T-cell (primary cell): ENCODE measurements around the gene B4GALNT1. TPM values are rescaled to one million over a fixed set of nuclear protein-coding genes. Genes with fewer than 3 reads are reported as not detected.

Source experiments
- ATAC-seq, 4 experiments: fragments of 200-7000 bp in 3 of 4; fragments of 150-1000 bp in 1 of 4; cut with Tn5 transposase; replicated peaks in 1 of 4; 1 replicate in 3 of 4; 2 replicates in 1 of 4; pipeline ENCODE4 v1.10.0; 2021; ENCODE audit warnings: moderate library complexity in 3 of 4, mild to moderate bottlenecking in 2 of 4, moderate number of reproducible peaks in 1 of 4
- CTCF ChIA-PET, 2 donors: fragments of 300-600 bp; sonication (Branson Sonifier 250); formaldehyde crosslinking; loops; one replicate each; lab custom pipeline; 2022; ENCODE audit warnings: antibody characterized with exemption in 2 of 2; lab: Charles Lee
- POLR2A ChIA-PET, 2 donors: fragments of 300-600 bp; sonication (Branson Sonifier 250); formaldehyde crosslinking; loops; one replicate each; lab custom pipeline; 2022; ENCODE audit warnings: antibody characterized with exemption in 2 of 2; lab: Charles Lee
- DNase-seq, 35 experiments: peaks; one replicate each; pipeline versions ENCODE4 v3.0.0 to v3.0.0-alpha.2; 2013 to 2023
- H3K27ac ChIP-seq: one replicate; pipeline ENCODE4 v1.5.1; 2013; ENCODE audit warnings: low read length
- H3K27me3 ChIP-seq, 2 experiments: replicated peaks in 1 of 2; 1 replicate in 1 of 2; 2 replicates in 1 of 2; pipeline versions ENCODE4 v1.6.1 to v1.7.0; 2013; ENCODE audit warnings: low read length in 1 of 2, mixed read lengths in 1 of 2; ENCODE audit not compliant: control insufficient read depth in 2 of 2, insufficient read depth in 2 of 2; ENCODE audit errors: extremely low read depth in 1 of 2
- H3K36me3 ChIP-seq, 2 donors: 1 replicate in 1 of 2; 2 replicates in 1 of 2; pipeline versions ENCODE4 v1.6.1 to v1.7.0; 2013; ENCODE audit warnings: low read length in 1 of 2; ENCODE audit not compliant: control insufficient read depth in 2 of 2, insufficient read depth in 1 of 2; ENCODE audit errors: extremely low read depth in 1 of 2
- H3K4me1 ChIP-seq, 2 experiments: 1 replicate in 1 of 2; 2 replicates in 1 of 2; pipeline versions ENCODE4 v1.6.1 to v1.7.0; 2013; ENCODE audit warnings: low read length in 2 of 2, mixed read lengths in 1 of 2; ENCODE audit not compliant: insufficient read depth in 2 of 2, control insufficient read depth in 1 of 2; ENCODE audit errors: extremely low read depth in 1 of 2
- H3K4me3 ChIP-seq, 2 donors: 1 replicate in 1 of 2; 2 replicates in 1 of 2; pipeline versions ENCODE4 v1.5.1 to v1.7.0; 2013; ENCODE audit warnings: mild to moderate bottlenecking in 2 of 2, low read length in 1 of 2, moderate library complexity in 1 of 2; ENCODE audit not compliant: control insufficient read depth in 1 of 2; ENCODE audit errors: extremely low read depth in 1 of 2
- H3K9me3 ChIP-seq: 2 replicates; pipeline ENCODE4 v1.7.0; 2013
- H3K27ac Mint-ChIP-seq, 2 donors: one replicate each; pipeline ENCODE4 v1.8.0; 2020 to 2021; ENCODE audit warnings: mild to moderate bottlenecking in 2 of 2, mixed read lengths in 2 of 2
- H3K27me3 Mint-ChIP-seq, 2 donors: one replicate each; pipeline ENCODE4 v1.8.0; 2021 to 2022; ENCODE audit warnings: mixed read lengths in 2 of 2
- H3K36me3 Mint-ChIP-seq: one replicate; pipeline ENCODE4 v1.8.0; 2021; ENCODE audit warnings: mixed read lengths
- H3K4me1 Mint-ChIP-seq, 3 donors: one replicate each; pipeline ENCODE4 v1.8.0; 2020 to 2022; ENCODE audit warnings: mixed read lengths in 3 of 3, mild to moderate bottlenecking in 1 of 3
- H3K4me3 Mint-ChIP-seq, 3 donors: one replicate each; pipeline ENCODE4 v1.8.0; 2020 to 2022; ENCODE audit warnings: mild to moderate bottlenecking in 3 of 3, mixed read lengths in 3 of 3, moderate library complexity in 3 of 3
- H3K9me3 Mint-ChIP-seq, 3 donors: one replicate each; pipeline ENCODE4 v1.8.0; 2020 to 2022; ENCODE audit warnings: mixed read lengths in 3 of 3
- WGBS: methylation state at CpG from one replicate; pipeline ENCODE4 v1.1.5; 2013; ENCODE audit warnings: missing lambda C conversion rate; ENCODE audit not compliant: insufficient coverage; 5-methylcytosine and 5-hydroxymethylcytosine counted together
- total RNA-seq, 35 experiments: library from RNA in 6 of 35; stranded (reverse) in 6 of 35; fragments of 120-200 nt in 1 of 35; gene quantifications; one replicate each; pipeline versions ENCODE4 v1.2.1 to v1.2.4 and lab custom pipeline; 2013 to 2026

B4GALNT1 gene
- total RNA-seq, 5 donors from 2014 or later (not counting 1 experiment from before 2014, with no cell fraction given): 0.16 to 0.54 (median 0.26) TPM; not detected in 2

DNA sequence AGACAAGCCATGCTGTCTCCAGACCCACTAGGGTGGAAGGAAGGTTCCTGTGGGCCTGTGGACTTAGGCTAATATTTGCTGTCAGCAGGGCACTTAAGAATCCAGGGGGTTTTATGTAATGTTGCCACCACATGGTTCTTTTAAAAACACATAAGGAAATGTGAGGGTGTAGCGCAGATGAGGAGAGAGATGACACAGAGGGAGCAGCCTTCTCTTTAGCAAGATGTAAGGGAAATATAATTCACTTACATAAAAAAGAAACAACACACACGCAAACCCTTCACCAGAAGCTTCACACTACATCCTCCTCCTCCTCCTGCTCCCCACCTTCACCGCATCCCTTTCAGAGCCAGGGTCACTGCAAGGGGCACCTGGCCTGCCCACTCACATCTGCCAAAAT is 46.9 kb downstream of the B4GALNT1 start:
- ChIA-PET POLR2A (no interaction called here), CTCF (interaction anchor here (0.9 to 1.1 kb wide), 2 partner anchors 26 to 47 kb away, joined by 3 to 6 read pairs; partner anchors contain the start of gene B4GALNT1 (in 1 of the 2))
- Mint-ChIP-seq H3K9me3 (no peaks in the 10 kb centered on the region), H3K36me3 (no peaks in the 10 kb centered on the region), H3K27me3 (peaks cover 0 to 10% of the 10 kb centered on the region in 2 donors), H3K4me1 (peaks cover 8 to 13% (median 13%) of the 10 kb centered on the region in 3 donors), H3K27ac (no peak overlapping the region), H3K4me3 (no peak overlapping the region)
- Histone ChIP-seq H3K9me3 (no peaks in the 10 kb centered on the region), H3K4me3 (no peak overlapping the region), H3K4me1 (peaks cover 4 to 17% of the 10 kb centered on the region in 2 experiments), H3K27ac (no peak overlapping the region), H3K27me3 (peaks cover 0 to 32% of the 10 kb centered on the region in 2 experiments), H3K36me3 (no peaks in the 10 kb centered on the region)
- ATAC-seq (no peak), DNase-seq (no peak)
- WGBS: no CpG with 5 or more reads among the region's 3 CpGs

DNA sequence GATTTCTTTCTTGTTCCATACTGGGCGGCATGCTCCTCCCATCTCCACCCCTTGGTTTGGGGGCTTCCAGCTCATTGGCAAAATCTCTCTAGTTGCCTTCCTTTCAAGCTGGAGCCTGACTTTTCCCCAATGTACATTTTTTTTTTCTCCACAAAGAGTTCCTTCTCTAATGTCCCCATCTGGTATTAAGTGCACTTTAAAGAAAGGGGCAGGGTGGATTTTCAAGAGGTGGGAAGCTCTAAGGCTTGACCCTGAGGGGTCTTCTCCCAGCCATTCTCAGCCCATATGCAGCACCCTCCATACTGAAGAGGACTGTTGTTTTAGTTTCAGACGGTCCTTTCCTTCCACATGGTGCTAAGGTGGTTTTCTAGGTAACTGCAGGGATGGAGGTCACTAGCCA is 47.8 kb downstream of the B4GALNT1 start:
- no peaks in the 10 kb centered on the region for H3K9me3 Mint-ChIP-seq
- Histone ChIP-seq H3K36me3 (no peaks in the 10 kb centered on the region), H3K9me3 (no peaks in the 10 kb centered on the region), H3K4me3 (no peak overlapping the region), H3K4me1 (peaks cover 0 to 10% of the 10 kb centered on the region in 2 experiments), H3K27ac (no peak overlapping the region), H3K27me3 (peaks cover 0 to 32% of the 10 kb centered on the region in 2 experiments)
- H3K4me1 Mint-ChIP-seq: peaks cover 1 to 7% (median 6%) of the 10 kb centered on the region in 3 donors
- CTCF ChIA-PET: interaction anchor here (0.5 to 3.6 kb wide), 14 partner anchors 8 to 486 kb away, joined by 3 to 28 read pairs (median 4); partner anchors contain the start of gene B4GALNT1 (in 1 of the 2)
- H3K27ac Mint-ChIP-seq: no peak overlapping the region
- DNase-seq: no peak
- peaks cover 0 to 10% of the 10 kb centered on the region in 2 donors for H3K27me3 Mint-ChIP-seq
- no peak for ATAC-seq
- 80% methylated on average over 1 of the region's 2 CpGs for WGBS
- H3K4me3 Mint-ChIP-seq: no peak overlapping the region
- POLR2A ChIA-PET: interaction anchor here (0.6 to 0.7 kb wide), 2 partner anchors 52 to 1746 kb away, joined by 4 to 8 read pairs; no protein-coding TSS in a partner anchor
- no peaks in the 10 kb centered on the region for H3K36me3 Mint-ChIP-seq

DNA sequence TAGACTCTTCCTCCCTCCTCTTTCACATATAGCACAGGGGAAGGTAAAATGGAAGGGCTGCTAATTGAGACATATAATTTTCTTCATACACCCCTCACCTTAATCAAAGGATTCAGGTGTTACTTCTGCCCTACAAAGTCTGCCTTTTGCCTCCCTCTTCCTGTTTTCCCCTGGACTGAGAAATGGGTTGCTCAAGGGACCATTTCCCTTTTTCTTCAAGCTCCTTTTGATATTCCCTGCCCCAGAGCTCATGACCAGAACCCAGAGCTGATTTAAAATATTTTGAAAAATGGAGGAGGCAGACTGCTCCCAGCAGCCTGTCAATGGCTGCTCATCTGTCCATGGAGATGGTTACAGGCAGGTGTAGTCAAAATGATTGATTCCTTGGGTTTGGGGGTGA is 48.3 kb downstream of the B4GALNT1 start:
- peaks cover 0 to 32% of the 10 kb centered on the region in 2 experiments for H3K27me3 ChIP-seq
- ChIA-PET CTCF (interaction anchor here (0.5 to 3.6 kb wide), 10 partner anchors 8 to 485 kb away, joined by 3 to 28 read pairs (median 4); partner anchors contain the start of gene B4GALNT1 (in 1 of the 2)), POLR2A (interaction anchor here (0.6 to 0.7 kb wide), 2 partner anchors 52 to 1746 kb away, joined by 4 to 8 read pairs; no protein-coding TSS in a partner anchor)
- DNase-seq (no peak), ATAC-seq (no peak)
- no peak overlapping the region for H3K4me3 ChIP-seq
- H3K27ac ChIP-seq: no peak overlapping the region
- H3K4me1 Mint-ChIP-seq: peaks cover 0 to 6% (median 6%) of the 10 kb centered on the region in 3 donors
- no peaks in the 10 kb centered on the region for H3K36me3 Mint-ChIP-seq
- H3K27ac Mint-ChIP-seq: no peak overlapping the region
- H3K4me1 ChIP-seq: peaks cover 0 to 8% of the 10 kb centered on the region in 2 experiments
- no peaks in the 10 kb centered on the region for H3K9me3 Mint-ChIP-seq
- no peaks in the 10 kb centered on the region for H3K36me3 ChIP-seq
- H3K4me3 Mint-ChIP-seq: no peak overlapping the region
- H3K27me3 Mint-ChIP-seq: peaks cover 0 to 10% of the 10 kb centered on the region in 2 donors
- no peaks in the 10 kb centered on the region for H3K9me3 ChIP-seq

DNA sequence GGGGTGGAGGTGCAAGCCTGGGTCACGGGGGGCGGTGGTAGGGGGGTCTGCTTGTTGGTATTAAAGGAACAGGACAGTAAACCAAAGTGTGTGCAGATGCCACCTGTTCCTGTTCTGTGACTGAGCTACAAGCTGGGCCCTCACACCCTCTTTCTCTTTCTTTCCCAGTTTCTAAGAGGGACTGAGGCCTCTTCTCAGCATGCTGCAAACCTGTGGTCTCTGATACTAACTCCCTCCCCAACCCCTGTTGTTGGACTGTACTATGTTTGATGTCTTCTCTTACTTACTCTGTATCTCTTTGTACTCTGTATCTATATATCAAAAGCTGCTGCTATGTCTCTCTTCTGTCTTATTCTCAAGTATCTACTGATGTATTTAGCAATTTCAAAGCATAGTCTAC is 49.0 kb downstream of the B4GALNT1 start:
- Histone ChIP-seq H3K27ac (no peak overlapping the region), H3K9me3 (no peaks in the 10 kb centered on the region), H3K36me3 (no peaks in the 10 kb centered on the region), H3K27me3 (peaks cover 0 to 32% of the 10 kb centered on the region in 2 experiments), H3K4me3 (no peak overlapping the region), H3K4me1 (peaks cover 0 to 8% of the 10 kb centered on the region in 2 experiments)
- ATAC-seq (no peak), DNase-seq (no peak)
- H3K9me3 Mint-ChIP-seq: no peaks in the 10 kb centered on the region
- peaks cover 0 to 6% (median 6%) of the 10 kb centered on the region in 3 donors for H3K4me1 Mint-ChIP-seq
- no peaks in the 10 kb centered on the region for H3K36me3 Mint-ChIP-seq
- ChIA-PET CTCF (interaction anchor here (0.5 to 3.6 kb wide), 11 partner anchors 9 to 157 kb away, joined by 3 to 28 read pairs (median 5); partner anchors contain the start of gene B4GALNT1 (in 2 of the 2)), POLR2A (no interaction called here)
- H3K27me3 Mint-ChIP-seq: peaks cover 0 to 10% of the 10 kb centered on the region in 2 donors
- H3K27ac Mint-ChIP-seq: no peak overlapping the region
- H3K4me3 Mint-ChIP-seq: no peak overlapping the region
- no CpG with 5 or more reads among the region's 2 CpGs for WGBS

DNA sequence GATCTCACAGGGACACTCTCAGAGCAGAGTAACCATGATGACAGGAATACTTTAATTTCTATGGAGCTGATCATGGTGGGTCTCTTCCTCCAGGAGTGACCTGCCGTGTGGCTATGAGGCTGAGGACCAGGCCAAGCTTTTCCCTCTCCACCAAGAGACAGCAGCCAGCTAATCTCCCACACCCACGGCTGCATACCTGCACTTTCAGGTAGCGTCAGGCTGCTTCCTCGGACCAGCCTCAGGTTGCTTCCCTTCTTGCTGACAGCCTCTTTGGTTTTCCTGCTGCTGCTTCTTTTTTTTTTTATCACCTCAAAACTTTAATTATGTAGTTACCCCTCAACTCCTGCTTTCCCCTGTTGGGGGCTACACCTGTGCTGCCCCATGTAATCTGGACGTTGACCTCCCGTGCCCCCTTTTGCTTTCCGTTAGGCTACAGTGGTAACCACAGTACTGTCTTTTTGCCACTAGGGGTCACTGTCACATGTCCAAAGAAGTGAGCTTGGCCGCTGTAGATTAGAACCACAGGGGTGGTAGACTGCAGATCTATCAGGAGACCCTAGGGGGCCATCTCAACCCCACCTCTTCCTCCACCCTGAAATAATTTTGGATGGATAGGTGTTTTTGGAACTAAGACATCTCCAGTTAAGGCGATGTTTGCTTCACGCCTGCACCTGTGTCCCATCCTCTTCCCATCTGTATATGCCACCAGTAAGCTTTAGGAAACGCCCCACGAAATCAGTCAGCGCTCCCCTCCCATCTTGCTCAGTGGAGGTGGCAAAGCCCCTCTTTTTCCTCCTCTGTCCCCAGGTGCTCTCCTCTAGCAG is 49.8 kb downstream of the B4GALNT1 start:
- ChIA-PET POLR2A (interaction anchor here (0.5 to 0.7 kb wide), 3 partner anchors 9 to 143 kb away, joined by 3 to 6 read pairs (median 3); no protein-coding TSS in a partner anchor), CTCF (interaction anchor here (0.5 to 3.6 kb wide), 25 partner anchors 8 to 158 kb away, joined by 3 to 28 read pairs (median 4); partner anchors contain the start of genes ARHGEF25 (in 1 of the 2), B4GALNT1 (in 1 of the 2) and GLI1 (in 1 of the 2))
- H3K36me3 Mint-ChIP-seq: no peaks in the 10 kb centered on the region
- DNase-seq (peak; percentile 23 to 89 (median 54)), ATAC-seq (peak; percentile 98 to 100 (median 99))
- peaks cover 0 to 10% of the 10 kb centered on the region in 2 donors for H3K27me3 Mint-ChIP-seq
- Histone ChIP-seq H3K4me3 (no peak overlapping the region), H3K4me1 (peaks cover 0 to 8% of the 10 kb centered on the region in 2 experiments), H3K27ac (no peak overlapping the region), H3K36me3 (no peaks in the 10 kb centered on the region), H3K9me3 (no peaks in the 10 kb centered on the region), H3K27me3 (peaks cover 0 to 26% of the 10 kb centered on the region in 2 experiments)
- H3K27ac Mint-ChIP-seq: no peak overlapping the region
- H3K4me1 Mint-ChIP-seq: peaks cover 0 to 6% (median 6%) of the 10 kb centered on the region in 3 donors
- 55% methylated on average over 10 of the region's 13 CpGs for WGBS
- no peaks in the 10 kb centered on the region for H3K9me3 Mint-ChIP-seq
- H3K4me3 Mint-ChIP-seq: no peak overlapping the region

DNA sequence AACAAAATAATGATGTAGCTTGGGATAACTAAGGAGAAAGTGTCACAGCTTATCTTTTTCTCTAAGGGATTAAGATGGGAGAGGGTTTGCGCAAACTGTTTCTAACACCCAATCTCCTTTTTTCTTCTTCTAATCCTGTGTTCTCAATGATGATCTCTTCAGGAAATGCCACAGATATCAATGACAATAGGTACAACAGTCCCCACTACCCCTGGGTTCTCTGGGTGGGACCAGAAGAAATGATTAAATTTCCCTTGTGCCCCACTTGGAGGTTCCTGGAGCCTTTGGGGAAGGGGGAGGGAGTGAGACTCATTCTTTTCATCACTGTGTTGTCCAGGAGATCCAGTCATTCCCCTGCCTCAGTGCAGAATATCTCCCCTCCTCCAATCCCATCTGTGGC is 50.6 kb downstream of the B4GALNT1 start:
- Mint-ChIP-seq H3K36me3 (no peaks in the 10 kb centered on the region), H3K4me1 (peaks cover 0 to 6% (median 6%) of the 10 kb centered on the region in 3 donors), H3K27me3 (peaks cover 0 to 10% of the 10 kb centered on the region in 2 donors), H3K4me3 (no peak overlapping the region), H3K27ac (no peak overlapping the region), H3K9me3 (no peaks in the 10 kb centered on the region)
- H3K4me1 ChIP-seq: peaks cover 0 to 8% of the 10 kb centered on the region in 2 experiments
- H3K4me3 ChIP-seq: no peak overlapping the region
- ATAC-seq (no peak), DNase-seq (no peak)
- H3K27ac ChIP-seq: no peak overlapping the region
- no CpG with 5 or more reads among the region's 1 CpG for whole genome bisulfite sequencing
- H3K27me3 ChIP-seq: peaks cover 0 to 23% of the 10 kb centered on the region in 2 experiments
- no peaks in the 10 kb centered on the region for H3K36me3 ChIP-seq
- CTCF ChIA-PET: interaction anchor here (0.5 to 3.6 kb wide), 7 partner anchors 10 to 119 kb away, joined by 3 to 28 read pairs (median 8); no protein-coding TSS in a partner anchor
- no peaks in the 10 kb centered on the region for H3K9me3 ChIP-seq
- POLR2A ChIA-PET: interaction anchor here in 1 of 2 donors (0.5 kb wide), 1 partner anchor 19 kb away, joined by 6 read pairs; no protein-coding TSS in a partner anchor
